ENCODE data around the gene TBCE.

The TBCE gene

DNA sequence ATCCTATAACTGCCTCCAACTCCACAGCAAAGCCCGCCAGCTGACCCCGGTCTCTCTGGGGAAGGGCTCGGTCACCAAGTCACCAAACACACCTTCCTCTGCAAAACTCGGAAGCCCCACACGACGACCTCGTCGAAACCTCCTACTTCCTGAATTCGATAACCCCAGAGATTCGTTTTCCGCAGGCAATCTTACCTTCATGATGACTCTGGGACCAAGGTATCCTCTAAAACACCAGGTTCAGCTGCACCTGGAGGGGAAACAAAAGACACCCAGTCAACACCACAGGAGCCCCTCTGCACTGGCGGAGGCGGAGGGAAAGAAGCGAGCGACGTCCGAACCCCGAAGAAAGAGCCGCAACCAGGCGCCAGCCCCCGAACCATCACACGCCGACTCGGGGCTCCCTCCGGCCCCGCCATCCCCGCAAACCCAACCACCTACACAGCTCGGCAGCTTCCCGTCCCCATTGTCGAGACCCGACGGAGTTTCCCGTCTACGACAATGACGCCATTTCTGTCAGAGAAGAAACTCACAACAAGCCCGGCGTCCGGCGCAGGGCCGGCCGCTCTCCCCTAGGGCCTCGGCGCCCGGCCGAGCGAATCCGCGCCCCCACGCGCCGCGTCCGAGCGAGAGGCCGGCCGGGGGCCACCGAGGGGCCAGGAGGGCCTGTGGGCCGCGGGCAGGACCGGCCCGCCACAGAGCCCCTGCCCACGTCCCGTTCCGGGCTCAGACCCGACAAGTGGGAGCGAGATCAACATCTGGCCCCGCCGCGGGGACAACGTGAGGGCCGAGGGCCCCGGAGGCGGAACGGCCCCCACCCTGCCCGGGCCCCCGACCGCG is 40.3 kb upstream of the TBCE start:
- H3K27ac ChIP-seq, result peak overlapping the region; percentile 97

GRCh38 chr1:235327559-235328270 is 39.5 kb upstream of the TBCE start, which contains the start of gene ARID4B:
Gene ARID4B (minus strand): TSS chr1:235328179. CDS start chr1:235326919, 1,260 bp downstream.
- peak within 1 kb of the TSS; percentile 97 for H3K27ac ChIP-seq
- TF ChIP-seq ZFX (IDR thresholded peaks at IDR 0.05; ENCODE audit: borderline replicate concordance), result no peak
- TF ChIP-seq CTCF (IDR thresholded peaks at IDR 0.05), result no peak

More for the DNA sequence above, 40.3 kb upstream of the TBCE start:
- no peak for TF ChIP-seq ZFX (IDR thresholded peaks at IDR 0.05; ENCODE audit: borderline replicate concordance)
- no peak for TF ChIP-seq CTCF (IDR thresholded peaks at IDR 0.05)

GRCh38 chr1:235328271-235329138 is 38.7 kb upstream of the TBCE start, which contains the start of gene GGPS1:
Gene GGPS1 (plus strand): TSS chr1:235328570. CDS start chr1:235335265, 6,695 bp downstream.
- peak within 1 kb of the TSS; percentile 97 for H3K27ac ChIP-seq
- TF ChIP-seq ZFX (IDR thresholded peaks at IDR 0.05; ENCODE audit: borderline replicate concordance), result no peak
- no peak; the same call in 1 of the 2 replicates for TF ChIP-seq CTCF (IDR thresholded peaks at IDR 0.05)

DNA sequence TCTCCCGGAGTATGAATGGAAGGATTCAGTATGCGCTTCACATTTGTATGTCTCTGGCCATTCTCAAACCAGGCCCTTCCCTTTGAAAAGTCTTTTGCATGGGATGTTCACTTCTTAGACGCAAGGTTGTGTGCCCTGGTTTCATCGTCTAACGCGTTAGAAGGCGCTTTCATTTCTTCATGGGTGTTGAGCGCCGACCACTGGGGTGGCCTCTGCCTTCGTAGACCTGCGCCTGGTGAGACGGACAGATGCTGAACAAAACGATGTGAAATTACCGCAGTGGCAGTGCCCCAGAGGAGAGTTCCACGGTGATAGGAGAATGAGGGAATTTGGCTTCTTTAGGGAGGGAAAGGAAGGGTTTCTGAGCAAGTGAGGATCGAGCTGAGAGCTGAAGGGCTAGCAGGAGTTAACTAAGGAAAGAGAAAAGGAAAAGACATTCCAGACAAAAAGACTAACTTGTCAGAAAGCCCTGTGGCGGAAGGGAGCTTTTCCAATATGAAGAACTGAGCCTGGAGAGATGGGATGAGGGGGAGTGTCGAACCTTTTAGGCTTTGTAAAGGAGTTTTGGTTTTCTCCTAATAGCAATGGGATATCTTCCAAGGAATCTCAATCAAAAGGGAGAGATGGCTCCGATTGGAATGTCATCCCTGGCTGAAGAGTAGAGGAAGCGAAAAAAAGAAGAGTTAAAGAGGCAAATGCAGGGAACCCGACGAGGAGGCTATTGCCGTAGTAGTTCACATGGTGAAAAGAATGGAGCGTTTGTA is 37.9 kb upstream of the TBCE start:
- TF ChIP-seq ZFX (IDR thresholded peaks at IDR 0.05; ENCODE audit: borderline replicate concordance) (no peak), CTCF (IDR thresholded peaks at IDR 0.05) (peak; percentile 36)
- H3K27ac ChIP-seq, result peak overlapping the region; percentile 97

- no peak overlapping the region for H3K27ac ChIP-seq
- TF ChIP-seq CTCF (IDR thresholded peaks at IDR 0.05) (no peak), ZFX (IDR thresholded peaks at IDR 0.05; ENCODE audit: borderline replicate concordance) (no peak)
Measured at GRCh38 chr1:235330918-235331285, 36.3 kb upstream of the TBCE start.

- H3K27ac ChIP-seq, result no peak overlapping the region
- TF ChIP-seq CTCF (IDR thresholded peaks at IDR 0.05) (no peak), ZFX (IDR thresholded peaks at IDR 0.05; ENCODE audit: borderline replicate concordance) (no peak)
Measured at GRCh38 chr1:235331401-235331800, 35.8 kb upstream of the TBCE start.

Data from 22Rv1 (cell line).